Panc1 (cell line): Measurements from ENCODE around the gene EIF1.

ENCODE experiments used
- POLR2AphosphoS5 ChIP-seq: IDR thresholded peaks from 2 replicates; pipeline ENCODE4 v1.6.1; 2012; ENCODE audit warnings: mild to moderate bottlenecking, low read depth, low read length, moderate library complexity
- TCF7L2 ChIP-seq: IDR thresholded peaks from 2 replicates; pipeline ENCODE4 v1.6.1; 2011; ENCODE audit warnings: mild to moderate bottlenecking, low read depth, low read length, inconsistent platforms
- TF ChIP-seq, protein P1 (sequence below): fragments of 450-650 bp; IDR thresholded peaks from 2 replicates; pipeline ENCODE4 v1.5.1; 2017; ENCODE audit warnings: mild to moderate bottlenecking
- TF ChIP-seq, protein P2 (sequence below), 2 experiments: IDR thresholded peaks; 2 replicates each; pipeline ENCODE4 v1.6.1; 2011 to 2012; ENCODE audit warnings: low read depth in 2 of 2, control low read depth in 1 of 2, low read length in 1 of 2, mild to moderate bottlenecking in 1 of 2, moderate library complexity in 1 of 2; ENCODE audit not compliant: insufficient read depth in 1 of 2

- TF ChIP-seq, protein P1, sequence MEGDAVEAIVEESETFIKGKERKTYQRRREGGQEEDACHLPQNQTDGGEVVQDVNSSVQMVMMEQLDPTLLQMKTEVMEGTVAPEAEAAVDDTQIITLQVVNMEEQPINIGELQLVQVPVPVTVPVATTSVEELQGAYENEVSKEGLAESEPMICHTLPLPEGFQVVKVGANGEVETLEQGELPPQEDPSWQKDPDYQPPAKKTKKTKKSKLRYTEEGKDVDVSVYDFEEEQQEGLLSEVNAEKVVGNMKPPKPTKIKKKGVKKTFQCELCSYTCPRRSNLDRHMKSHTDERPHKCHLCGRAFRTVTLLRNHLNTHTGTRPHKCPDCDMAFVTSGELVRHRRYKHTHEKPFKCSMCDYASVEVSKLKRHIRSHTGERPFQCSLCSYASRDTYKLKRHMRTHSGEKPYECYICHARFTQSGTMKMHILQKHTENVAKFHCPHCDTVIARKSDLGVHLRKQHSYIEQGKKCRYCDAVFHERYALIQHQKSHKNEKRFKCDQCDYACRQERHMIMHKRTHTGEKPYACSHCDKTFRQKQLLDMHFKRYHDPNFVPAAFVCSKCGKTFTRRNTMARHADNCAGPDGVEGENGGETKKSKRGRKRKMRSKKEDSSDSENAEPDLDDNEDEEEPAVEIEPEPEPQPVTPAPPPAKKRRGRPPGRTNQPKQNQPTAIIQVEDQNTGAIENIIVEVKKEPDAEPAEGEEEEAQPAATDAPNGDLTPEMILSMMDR: no peak
- TF ChIP-seq, protein P2, sequence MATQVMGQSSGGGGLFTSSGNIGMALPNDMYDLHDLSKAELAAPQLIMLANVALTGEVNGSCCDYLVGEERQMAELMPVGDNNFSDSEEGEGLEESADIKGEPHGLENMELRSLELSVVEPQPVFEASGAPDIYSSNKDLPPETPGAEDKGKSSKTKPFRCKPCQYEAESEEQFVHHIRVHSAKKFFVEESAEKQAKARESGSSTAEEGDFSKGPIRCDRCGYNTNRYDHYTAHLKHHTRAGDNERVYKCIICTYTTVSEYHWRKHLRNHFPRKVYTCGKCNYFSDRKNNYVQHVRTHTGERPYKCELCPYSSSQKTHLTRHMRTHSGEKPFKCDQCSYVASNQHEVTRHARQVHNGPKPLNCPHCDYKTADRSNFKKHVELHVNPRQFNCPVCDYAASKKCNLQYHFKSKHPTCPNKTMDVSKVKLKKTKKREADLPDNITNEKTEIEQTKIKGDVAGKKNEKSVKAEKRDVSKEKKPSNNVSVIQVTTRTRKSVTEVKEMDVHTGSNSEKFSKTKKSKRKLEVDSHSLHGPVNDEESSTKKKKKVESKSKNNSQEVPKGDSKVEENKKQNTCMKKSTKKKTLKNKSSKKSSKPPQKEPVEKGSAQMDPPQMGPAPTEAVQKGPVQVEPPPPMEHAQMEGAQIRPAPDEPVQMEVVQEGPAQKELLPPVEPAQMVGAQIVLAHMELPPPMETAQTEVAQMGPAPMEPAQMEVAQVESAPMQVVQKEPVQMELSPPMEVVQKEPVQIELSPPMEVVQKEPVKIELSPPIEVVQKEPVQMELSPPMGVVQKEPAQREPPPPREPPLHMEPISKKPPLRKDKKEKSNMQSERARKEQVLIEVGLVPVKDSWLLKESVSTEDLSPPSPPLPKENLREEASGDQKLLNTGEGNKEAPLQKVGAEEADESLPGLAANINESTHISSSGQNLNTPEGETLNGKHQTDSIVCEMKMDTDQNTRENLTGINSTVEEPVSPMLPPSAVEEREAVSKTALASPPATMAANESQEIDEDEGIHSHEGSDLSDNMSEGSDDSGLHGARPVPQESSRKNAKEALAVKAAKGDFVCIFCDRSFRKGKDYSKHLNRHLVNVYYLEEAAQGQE (IDR thresholded peaks at IDR 0.05; ENCODE audit: insufficient read depth in 1 of 2, low read depth in 2 of 2, low read length in 1 of 2): no peak
- TF ChIP-seq POLR2AphosphoS5 (no peak), TCF7L2 (no peak)
Measured at GRCh38 chr17:41659427-41660212, 29.1 kb upstream of the EIF1 start.
